H9 (cell line): ENCODE measurements around the gene ILF2. TPM values are rescaled to one million over a fixed set of nuclear protein-coding genes. Genes with fewer than 3 reads are reported as not detected.

Source experiments
- DNase-seq: peaks from one replicate; pipeline ENCODE4 v3.0.0-alpha.2; 2017
- H2AFZ ChIP-seq: one replicate; pipeline ENCODE4 v1.6.1; 2013; ENCODE audit warnings: mild to moderate bottlenecking, low read length, control low read depth, moderate library complexity
- H2AK5ac ChIP-seq: 2 replicates; pipeline ENCODE4 v1.6.1; 2013; ENCODE audit warnings: low read length, control low read depth, mixed read lengths; ENCODE audit not compliant: insufficient read length
- H2BK120ac ChIP-seq: one replicate; pipeline ENCODE4 v1.6.1; 2013; ENCODE audit warnings: low read depth, mild to moderate bottlenecking, low read length, control low read depth, inconsistent platforms; ENCODE audit not compliant: poor library complexity, severe bottlenecking
- H2BK12ac ChIP-seq: 2 replicates; pipeline ENCODE4 v1.6.1; 2013; ENCODE audit warnings: low read length, control low read depth, mixed read lengths, low read depth; ENCODE audit not compliant: insufficient read length
- H2BK15ac ChIP-seq: 2 replicates; pipeline ENCODE4 v1.6.1; 2013; ENCODE audit warnings: low read depth, low read length, control low read depth
- H2BK20ac ChIP-seq: one replicate; pipeline ENCODE4 v1.6.1; 2013; ENCODE audit warnings: low read depth, mild to moderate bottlenecking, low read length, control low read depth, inconsistent platforms; ENCODE audit not compliant: poor library complexity, severe bottlenecking
- H2BK5ac ChIP-seq: 2 replicates; pipeline ENCODE4 v1.6.1; 2013; ENCODE audit warnings: low read length, control low read depth, mixed read lengths; ENCODE audit not compliant: insufficient read length
- H3K14ac ChIP-seq: 2 replicates; pipeline ENCODE4 v1.6.1; 2013; ENCODE audit warnings: low read length, control low read depth; ENCODE audit not compliant: insufficient read depth
- H3K18ac ChIP-seq: 2 replicates; pipeline ENCODE4 v1.6.1; 2013; ENCODE audit warnings: low read depth, mild to moderate bottlenecking, mixed read lengths, low read length, control low read depth; ENCODE audit not compliant: insufficient read length
- H3K23ac ChIP-seq: 2 replicates; pipeline ENCODE4 v1.6.1; 2013; ENCODE audit warnings: low read length, control low read depth, mixed read lengths, low read depth; ENCODE audit not compliant: insufficient read length
- H3K23me2 ChIP-seq: 2 replicates; pipeline ENCODE4 v1.6.1; 2013; ENCODE audit warnings: low read depth, mild to moderate bottlenecking, mixed read lengths, low read length, control low read depth; ENCODE audit not compliant: insufficient read length, poor library complexity, severe bottlenecking
- H3K27ac ChIP-seq: 2 replicates; pipeline ENCODE4 v1.5.1; 2013; ENCODE audit warnings: low read length, control low read depth, mixed read lengths, low read depth; ENCODE audit not compliant: insufficient read length
- H3K27me3 ChIP-seq: 2 replicates; pipeline ENCODE4 v1.6.1; 2013; ENCODE audit warnings: low read length, control low read depth, inconsistent platforms; ENCODE audit not compliant: insufficient read depth
- H3K4ac ChIP-seq: 2 replicates; pipeline ENCODE4 v1.6.1; 2013; ENCODE audit warnings: low read depth, mild to moderate bottlenecking, control low read depth, inconsistent platforms, low read length, moderate library complexity
- H3K4me1 ChIP-seq: 2 replicates; pipeline ENCODE4 v1.6.1; 2013; ENCODE audit warnings: low read length, control low read depth, inconsistent platforms; ENCODE audit not compliant: insufficient read depth
- H3K4me2 ChIP-seq: 2 replicates; pipeline ENCODE4 v1.6.1; 2013; ENCODE audit warnings: low read length, control low read depth, mixed read lengths; ENCODE audit not compliant: insufficient read length, insufficient read depth
- H3K56ac ChIP-seq: 2 replicates; pipeline ENCODE4 v1.6.1; 2013; ENCODE audit warnings: low read depth, mild to moderate bottlenecking, mixed read lengths, low read length, control low read depth; ENCODE audit not compliant: insufficient read length
- H3K79me1 ChIP-seq: 2 replicates; pipeline ENCODE4 v1.6.1; 2013; ENCODE audit warnings: low read depth, mild to moderate bottlenecking, moderate library complexity, low read length, control low read depth, inconsistent platforms; ENCODE audit not compliant: insufficient read depth, poor library complexity, severe bottlenecking
- H3K79me2 ChIP-seq: 2 replicates; pipeline ENCODE4 v1.6.1; 2013; ENCODE audit warnings: low read length, control low read depth, inconsistent platforms; ENCODE audit not compliant: insufficient read depth
- H3K9ac ChIP-seq: 2 replicates; pipeline ENCODE4 v1.6.1; 2013; ENCODE audit warnings: low read length, control low read depth, mixed read lengths; ENCODE audit not compliant: insufficient read length; ENCODE audit errors: extremely low read depth
- H3K9me3 ChIP-seq: one replicate; pipeline ENCODE4 v1.6.1; 2013; ENCODE audit warnings: low read depth, low read length, inconsistent platforms; ENCODE audit not compliant: control insufficient read depth
- H3T11ph ChIP-seq: one replicate; pipeline ENCODE4 v1.6.1; 2013; ENCODE audit warnings: mild to moderate bottlenecking, low read length, control low read depth, inconsistent platforms
- H4K20me1 ChIP-seq: one replicate; pipeline ENCODE4 v1.6.1; 2013; ENCODE audit not compliant: control insufficient read depth, insufficient read length, insufficient read depth
- H4K5ac ChIP-seq: 2 replicates; pipeline ENCODE4 v1.6.1; 2013; ENCODE audit warnings: low read depth, mild to moderate bottlenecking, mixed read lengths, low read length, control low read depth; ENCODE audit not compliant: insufficient read length
- H4K8ac ChIP-seq: replicated peaks from 2 replicates; pipeline ENCODE4 v1.6.1; 2013; ENCODE audit warnings: low read length, control low read depth, mixed read lengths, low read depth; ENCODE audit not compliant: insufficient read length
- H4K91ac ChIP-seq: 2 replicates; pipeline ENCODE4 v1.6.1; 2013; ENCODE audit warnings: low read depth, mild to moderate bottlenecking, moderate library complexity, mixed read lengths, low read length, control low read depth; ENCODE audit not compliant: insufficient read length
- H3K27ac Mint-ChIP-seq, 3 experiments: 2 replicates in 2 of 3; 3 replicates in 1 of 3; pipeline ENCODE4 v1.8.0; 2020 to 2021; ENCODE audit warnings: mixed read lengths in 3 of 3, mild to moderate bottlenecking in 1 of 3, moderate library complexity in 1 of 3
- H3K27me3 Mint-ChIP-seq: 2 replicates; pipeline ENCODE4 v1.8.0; 2021; ENCODE audit warnings: low read depth, mild to moderate bottlenecking, moderate library complexity, mixed read lengths
- H3K36me3 Mint-ChIP-seq, 3 experiments: 2 replicates in 2 of 3; 3 replicates in 1 of 3; pipeline ENCODE4 v1.8.0; 2020 to 2021; ENCODE audit warnings: low read depth in 3 of 3, mixed read lengths in 3 of 3; ENCODE audit not compliant: insufficient read depth in 1 of 3
- H3K4me1 Mint-ChIP-seq, 2 experiments: 2 replicates each; pipeline ENCODE4 v1.8.0; 2020; ENCODE audit warnings: mixed read lengths in 2 of 2
- H3K4me3 Mint-ChIP-seq, 2 experiments: 2 replicates in 1 of 2; 3 replicates in 1 of 2; pipeline ENCODE4 v1.8.0; 2020 to 2021; ENCODE audit warnings: mild to moderate bottlenecking in 2 of 2, mixed read lengths in 2 of 2, moderate library complexity in 1 of 2
- H3K9me3 Mint-ChIP-seq, 2 experiments: 2 replicates in 1 of 2; 3 replicates in 1 of 2; pipeline ENCODE4 v1.8.0; 2020; ENCODE audit warnings: mild to moderate bottlenecking in 2 of 2, mixed read lengths in 2 of 2, moderate library complexity in 1 of 2
- CTCF ChIP-seq: fragments of 200-600 bp; sonication (generic); conservative IDR thresholded peaks from 3 replicates; pipeline ENCODE4 v1.8.0; 2021; ENCODE audit warnings: antibody characterized with exemption, mild to moderate bottlenecking
- WGBS: extraction: QIAGEN DNeasy Blood & Tissue Kit; methylation state at CpG from one replicate; pipeline ENCODE4 v1.1.7; 2013; ENCODE audit warnings: missing lambda C conversion rate, low lambda C conversion rate, mixed read lengths; ENCODE audit not compliant: insufficient read length; ENCODE audit errors: extremely low coverage; 5-methylcytosine and 5-hydroxymethylcytosine counted together
- total RNA-seq: library from RNA; stranded (reverse); gene quantifications from 2 replicates; pipeline ENCODE4 v1.2.1, GENCODE V29; 2021

Gene ILF2
- total RNA-seq, 1 experiment from 2014 or later = 357 TPM

- no peak overlapping the region for H3K9ac ChIP-seq
- no peaks in the 10 kb centered on the region for H3K79me1 ChIP-seq
- no peak overlapping the region for H3K4ac ChIP-seq
- no peak overlapping the region for H3T11ph ChIP-seq
- no peak overlapping the region for H3K23ac ChIP-seq
- no peak overlapping the region for H2BK120ac ChIP-seq
- H4K91ac ChIP-seq = no peak overlapping the region
- Mint-ChIP-seq H3K36me3 (peaks cover 11 to 27% (median 21%) of the 10 kb centered on the region in 3 experiments), H3K4me1 (peaks cover 48 to 49% of the 10 kb centered on the region in 2 experiments), H3K27me3 (0 out of 2 replicates have a peak, but pooled peaks cover 2% of the 10 kb centered on the region), H3K27ac (no peak overlapping the region), H3K9me3 (no peaks in the 10 kb centered on the region; a peak in 1 of 5 replicates), H3K4me3 (no peak overlapping the region)
- no peak overlapping the region for H4K5ac ChIP-seq
- H2AK5ac ChIP-seq = no peak overlapping the region
- H3K14ac ChIP-seq = no peak overlapping the region
- no peak overlapping the region for H2BK15ac ChIP-seq
- no peak overlapping the region for H4K8ac ChIP-seq
- H3K4me1 ChIP-seq = 0 out of 2 replicates have a peak, but pooled peaks cover 4% of the 10 kb centered on the region
- H3K79me2 ChIP-seq = no peaks in the 10 kb centered on the region
- H4K20me1 ChIP-seq = no peaks in the 10 kb centered on the region
- H3K9me3 ChIP-seq = no peaks in the 10 kb centered on the region
- no peaks in the 10 kb centered on the region for H3K27me3 ChIP-seq
- H2BK12ac ChIP-seq = no peak overlapping the region
- H3K27ac ChIP-seq = no peak overlapping the region
- H3K56ac ChIP-seq = no peak overlapping the region
- no peak overlapping the region for H2BK5ac ChIP-seq
- no peak overlapping the region for H3K4me2 ChIP-seq
- TF ChIP-seq CTCF = no peak
- no peak for DNase-seq
- no peak overlapping the region for H3K18ac ChIP-seq
- H3K23me2 ChIP-seq = peaks cover 7% of the 10 kb centered on the region
- H2AFZ ChIP-seq = no peak overlapping the region
- WGBS = no CpG with 5 or more reads among the region's 10 CpGs
- no peak overlapping the region for H2BK20ac ChIP-seq
These were observed 45.7 kb downstream of the ILF2 start for GRCh38 chr1:153624965-153625611.
